BJ (cell line): ENCODE data around the gene BHLHA15. TPM values are rescaled to one million over a fixed set of nuclear protein-coding genes. Genes with fewer than 3 reads are reported as not detected.

Experiments
- CTCF ChIA-PET: fragments of 350-600 bp; formaldehyde crosslinking; extraction: SDS; loops from one replicate; lab custom pipeline; 2021; ENCODE audit warnings: antibody characterized with exemption, inconsistent platforms; lab: Yijun Ruan, JAX
- POLR2A ChIA-PET: fragments of 300-600 bp; sonication (Branson Sonifier 250); formaldehyde crosslinking; extraction: SDS; loops from one replicate; lab custom pipeline; 2021; ENCODE audit warnings: antibody characterized with exemption; lab: Charles Lee
- DNase-seq: peaks from one replicate; pipeline ENCODE4 v3.0.0-alpha.2; 2011; ENCODE audit warnings: low read depth
- H3K27me3 ChIP-seq: 2 replicates; pipeline ENCODE4 v1.6.0; 2011; ENCODE audit warnings: low read length; ENCODE audit not compliant: control insufficient read depth, insufficient read depth
- H3K36me3 ChIP-seq: 2 replicates; pipeline ENCODE4 v1.5.1; 2011; ENCODE audit warnings: low read length; ENCODE audit not compliant: control insufficient read depth, insufficient read depth
- H3K4me3 ChIP-seq: 2 replicates; pipeline ENCODE4 v1.5.1; 2011; ENCODE audit warnings: low read depth, mild to moderate bottlenecking, control low read depth, low read length
- CTCF ChIP-seq: IDR thresholded peaks from 2 replicates; pipeline ENCODE4 v1.5.1; 2011; ENCODE audit warnings: low read depth, mild to moderate bottlenecking, control low read depth, inconsistent platforms, low read length, moderate library complexity; ENCODE audit not compliant: insufficient read depth
- polyA plus RNA-seq: library from polyadenylated mRNA; depleted of rRNA; stranded (reverse); fragments of >200 nt; gene quantifications from 2 replicates; pipeline ENCODE4 v1.2.3, GENCODE V29; 2011

Gene BHLHA15
- polyA plus RNA-seq, 1 experiment: not detected

- peak overlapping the region; percentile 90 for H3K4me3 ChIP-seq
- no peak for TF ChIP-seq CTCF
- DNase-seq: no peak
- POLR2A ChIA-PET: no interaction called here
- no peaks in the 10 kb centered on the region for H3K27me3 ChIP-seq
- CTCF ChIA-PET: interaction anchor here (0.6 to 1.2 kb wide), 2 partner anchors 150 to 1376 kb away, joined by 4 read pairs; no protein-coding TSS in a partner anchor
- H3K36me3 ChIP-seq: no peaks in the 10 kb centered on the region; the same call in 1 of the 2 replicates
These were observed 40.0 kb downstream of the BHLHA15 start for GRCh38 chr7:98251231-98251600.

GRCh38 chr7:98251601-98252424, 40.6 kb downstream of the BHLHA15 start, which contains the start of gene TECPR1:
Gene TECPR1 (minus strand): TSS chr7:98252232. CDS start chr7:98246146, 6,086 bp downstream.
- Histone ChIP-seq H3K36me3 (no peaks in the 10 kb centered on the region; the same call in none of the 2 replicates), H3K27me3 (no peaks in the 10 kb centered on the region), H3K4me3 (peak within 1 kb of the TSS; percentile 90)
- DNase-seq: peak; percentile 37
- no peak for TF ChIP-seq CTCF
- ChIA-PET POLR2A (no interaction called here), CTCF (interaction anchor here (1.2 to 2.1 kb wide), 2 partner anchors 15 to 150 kb away, joined by 4 to 7 read pairs; no protein-coding TSS in a partner anchor)

- no peak for TF ChIP-seq CTCF
- ChIA-PET CTCF (interaction anchor here (0.7 to 2.1 kb wide), 2 partner anchors 14 to 909 kb away, joined by 3 to 7 read pairs; no protein-coding TSS in a partner anchor), POLR2A (no interaction called here)
- DNase-seq: no peak
- Histone ChIP-seq H3K4me3 (peak overlapping the region; percentile 90), H3K36me3 (peaks cover 4% of the 10 kb centered on the region), H3K27me3 (no peaks in the 10 kb centered on the region)
These were observed 41.3 kb downstream of the BHLHA15 start for GRCh38 chr7:98252425-98253054.

- Histone ChIP-seq H3K4me3 (no peak overlapping the region), H3K36me3 (peaks cover 5% of the 10 kb centered on the region), H3K27me3 (no peaks in the 10 kb centered on the region)
- CTCF ChIA-PET: no interaction called here
- POLR2A ChIA-PET: no interaction called here
- DNase-seq: no peak
- no peak for TF ChIP-seq CTCF
These were observed 43.3 kb downstream of the BHLHA15 start for GRCh38 chr7:98254516-98254915.
